ENCODE measurements around the gene ZBED6. TPM values are rescaled to one million over a fixed set of nuclear protein-coding genes. Genes with fewer than 3 reads are reported as not detected.

The ZBED6 gene
- total and polyA plus RNA-seq, 11 donors: 1.3 to 19.6 (median 11.7) TPM

DNA sequence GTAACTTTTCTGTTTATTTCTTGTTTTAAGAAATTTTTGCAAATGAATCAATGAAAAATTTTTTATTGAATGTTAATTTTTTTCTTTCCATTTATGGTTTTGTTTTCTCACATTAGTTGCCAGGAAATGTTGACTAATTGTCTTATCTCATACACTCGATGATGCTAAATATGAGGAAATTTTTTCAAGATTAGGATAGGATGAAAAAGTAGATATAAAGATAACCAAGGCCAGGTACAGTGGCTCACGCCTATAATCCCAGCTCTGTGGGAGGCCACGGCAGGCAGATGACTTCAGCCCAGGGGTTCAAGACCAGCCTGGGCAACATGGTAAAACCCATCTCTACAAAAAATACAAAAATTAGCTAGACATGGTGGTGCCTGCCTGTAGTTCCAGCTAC, 17.8 kb upstream of the ZBED6 start:
- Histone ChIP-seq H3K27me3 (no peaks in the 10 kb centered on the region), H3K27ac (no peak overlapping the region), H3K36me3 (peaks cover 0 to 4% (median 0%) of the 10 kb centered on the region in 9 donors), H3K9me3 (no peaks in the 10 kb centered on the region), H3K4me1 (peaks cover 0 to 3% (median 0%) of the 10 kb centered on the region in 12 donors), H3K4me3 (no peak overlapping the region)
- intact Hi-C loops (cut with DNase I): loop anchor here in 2 of 10 donors (10.0 kb wide), 2 partner anchors 153 to 273 kb away; partner anchors contain the start of gene ATP2B4 (in 1 of the 2)
- DNase-seq (no peak), ATAC-seq (no peak)
- WGBS, 4 donors: 71 to 84% (median 79%) methylated on average over 3 of the region's 3 CpGs
- TF ChIP-seq CTCF (IDR thresholded peaks at IDR 0.05) (no peak), POLR2A (IDR thresholded peaks at IDR 0.05) (no peak)

- WGBS, 4 donors: 63 to 77% (median 66%) methylated on average over 3 of the region's 3 CpGs
- intact Hi-C loops (cut with DNase I): loop anchor here in 2 of 10 donors (10.0 kb wide), 2 partner anchors 153 to 273 kb away; partner anchors contain the start of gene ATP2B4 (in 1 of the 2)
- H3K4me1 ChIP-seq: peaks cover 0 to 3% (median 0%) of the 10 kb centered on the region in 12 donors
Measured at GRCh38 chr1:203778146-203778545, 17.3 kb upstream of the ZBED6 start.

GRCh38 chr1:203778789-203779188, 16.6 kb upstream of the ZBED6 start:
- Histone ChIP-seq H3K4me3 (no peak overlapping the region), H3K27me3 (no peaks in the 10 kb centered on the region), H3K9me3 (no peaks in the 10 kb centered on the region), H3K4me1 (peaks cover 0 to 3% (median 0%) of the 10 kb centered on the region in 12 donors), H3K27ac (no peak overlapping the region), H3K36me3 (peaks cover 0 to 4% (median 0%) of the 10 kb centered on the region in 9 donors)
- ATAC-seq: no peak
- DNase-seq: no peak
- 80 to 90% (median 86%) methylated on average over 4 of the region's 4 CpGs for WGBS, 4 donors
- no peak for TF ChIP-seq CTCF (IDR thresholded peaks at IDR 0.05)
- no peak for TF ChIP-seq POLR2A (IDR thresholded peaks at IDR 0.05)
- intact Hi-C loops (cut with DNase I): loop anchor here in 2 of 10 donors (10.0 kb wide), 2 partner anchors 154 to 274 kb away; partner anchors contain the start of gene ATP2B4 (in 1 of the 2)

More at GRCh38 chr1:203778146-203778545, 17.3 kb upstream of the ZBED6 start:
- ATAC-seq (no peak), DNase-seq (no peak)
- no peaks in the 10 kb centered on the region for H3K9me3 ChIP-seq
- H3K4me3 ChIP-seq: no peak overlapping the region
- no peak for TF ChIP-seq CTCF (IDR thresholded peaks at IDR 0.05)
- no peak for TF ChIP-seq POLR2A (IDR thresholded peaks at IDR 0.05)
- H3K27ac ChIP-seq: no peak overlapping the region
- H3K36me3 ChIP-seq: peaks cover 0 to 4% (median 0%) of the 10 kb centered on the region in 9 donors
- no peaks in the 10 kb centered on the region for H3K27me3 ChIP-seq

- H3K4me1 ChIP-seq: no peaks in the 10 kb centered on the region
- DNase-seq (no peak), ATAC-seq (no peak)
- no peaks in the 10 kb centered on the region for H3K9me3 ChIP-seq
- H3K27me3 ChIP-seq: no peaks in the 10 kb centered on the region
- H3K36me3 ChIP-seq: no peaks in the 10 kb centered on the region
- intact Hi-C loops (cut with DNase I): no loop called here
- no peak overlapping the region for H3K27ac ChIP-seq
- no peak for TF ChIP-seq POLR2A (IDR thresholded peaks at IDR 0.05)
- TF ChIP-seq CTCF (IDR thresholded peaks at IDR 0.05): no peak
- no peak overlapping the region for H3K4me3 ChIP-seq
- WGBS, 4 donors: 90 to 93% (median 92%) methylated on average over 7 of the region's 7 CpGs
Measured at GRCh38 chr1:203781962-203782361, 13.5 kb upstream of the ZBED6 start.

Measured in heart left ventricle (tissue), 16 donors.